Transverse colon (tissue), 4 donors: ENCODE measurements around the gene IL1RL2. TPM values are rescaled to one million over a fixed set of nuclear protein-coding genes. Genes with fewer than 3 reads are reported as not detected.

Source experiments
- DNase-seq: peaks from one replicate; pipeline ENCODE4 v3.0.0-alpha.2; 2019
- H3K27ac ChIP-seq, 4 donors: fragments of 200-600 bp; sonication (generic); 2 replicates each; pipeline ENCODE4 v1.5.1; 2016 to 2018; ENCODE audit warnings: inconsistent platforms in 4 of 4
- H3K27me3 ChIP-seq: fragments of 200-600 bp; sonication (generic); 2 replicates; pipeline ENCODE4 v1.5.1; 2017; ENCODE audit warnings: inconsistent platforms
- H3K36me3 ChIP-seq, 4 donors: fragments of 200-600 bp; sonication (generic); 2 replicates each; pipeline ENCODE4 v1.5.1; 2017 to 2019; ENCODE audit warnings: inconsistent platforms in 4 of 4
- H3K4me1 ChIP-seq, 4 donors: fragments of 200-600 bp; sonication (generic); 2 replicates each; pipeline ENCODE4 v1.5.1; 2017 to 2020; ENCODE audit warnings: inconsistent platforms in 4 of 4
- H3K4me3 ChIP-seq, 4 donors: fragments of 200-600 bp; sonication (generic); 1 replicate in 1 of 4; 2 replicates in 3 of 4; pipeline versions ENCODE4 v1.5.1 to v1.6.1; 2017 to 2019; ENCODE audit warnings: inconsistent platforms in 4 of 4
- H3K9me3 ChIP-seq, 2 donors: fragments of 200-600 bp; sonication (generic); 2 replicates each; pipeline ENCODE4 v1.5.1; 2017 to 2019; ENCODE audit warnings: inconsistent platforms in 2 of 2
- EP300 ChIP-seq: sonication (generic); formaldehyde crosslinking; IDR thresholded peaks from one replicate; pipeline ENCODE4 v1.6.1; 2017; ENCODE audit warnings: antibody characterized with exemption, low read depth
- POLR2A ChIP-seq: fragments of 450-650 bp; IDR thresholded peaks from one replicate; pipeline ENCODE4 v1.6.1; 2016; ENCODE audit warnings: antibody characterized with exemption, mild to moderate bottlenecking, moderate library complexity
- POLR2AphosphoS5 ChIP-seq, 3 donors: sonication (generic); formaldehyde crosslinking; IDR thresholded peaks; one replicate each; pipeline ENCODE4 v1.6.1; 2016; ENCODE audit warnings: antibody characterized with exemption in 3 of 3
- WGBS, 2 donors: methylation state at CpG; one replicate each; pipeline ENCODE4 v1.1.5; 2018; ENCODE audit warnings: low coverage in 1 of 2; 5-methylcytosine and 5-hydroxymethylcytosine counted together
- in situ Hi-C, 4 donors: fragments of 200-750 bp; cut with MboI; loops; one replicate each; pipeline versions ENCODE4 v1.15.0 to v1.15.1; 2017; ENCODE audit warnings: low sequenced_read_pairs in 3 of 4, low pct_ligation_motif_present in 1 of 4, low pct_unique_long_range_greater_than_20kb in 1 of 4
- intact Hi-C: fragments of 100-400 bp; cut with DNase I; formaldehyde crosslinking; loops from one replicate; pipeline ENCODE4 v1.15.1; 2023; ENCODE audit warnings: low total_unique reads
- total RNA-seq, 4 donors: library from RNA; depleted of rRNA; stranded (reverse); fragments of >200 nt; gene quantifications; one replicate each; pipeline ENCODE4 v1.1.0, GENCODE V29; 2016
- TF ChIP-seq, protein P1 (sequence below), 5 experiments: fragments of 200-600 bp in 3 of 5; fragments of 450-650 bp in 2 of 5; sonication (generic) in 3 of 5; IDR thresholded peaks; 1 replicate in 2 of 5; 2 replicates in 3 of 5; pipeline ENCODE4 v1.5.1; 2016 to 2017; ENCODE audit warnings: antibody characterized with exemption in 5 of 5, inconsistent platforms in 3 of 5, mild to moderate bottlenecking in 2 of 5, moderate library complexity in 1 of 5

Gene IL1RL2
- total RNA-seq, 4 donors from 2014 or later = 1.5 to 1.9 TPM; not detected in 2

DNA sequence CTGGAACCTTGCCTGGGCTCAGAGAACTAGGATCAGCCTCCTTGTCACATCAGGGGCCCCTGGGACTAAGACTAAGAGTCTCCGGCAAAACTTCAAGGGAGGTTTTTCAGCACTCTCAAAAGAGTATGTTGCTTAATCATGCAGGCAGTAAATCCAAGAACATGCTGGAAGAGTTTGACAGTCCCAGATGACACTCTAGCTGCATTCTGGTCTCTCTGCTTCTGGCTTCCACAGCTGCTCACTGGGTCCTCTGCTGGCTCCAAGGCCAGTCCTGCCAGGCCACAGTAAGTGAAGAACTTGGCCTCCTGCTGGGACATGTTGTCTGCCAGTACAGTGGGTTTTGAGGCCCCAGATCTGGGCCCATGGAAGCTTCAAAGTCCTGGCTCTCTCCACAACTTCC, 79.4 kb downstream of the IL1RL2 start:
- Histone ChIP-seq H3K4me1 (no peaks in the 10 kb centered on the region), H3K27ac (no peak overlapping the region), H3K4me3 (no peak overlapping the region), H3K9me3 (no peaks in the 10 kb centered on the region), H3K27me3 (no peaks in the 10 kb centered on the region), H3K36me3 (no peaks in the 10 kb centered on the region)
- 95 to 100% methylated on average over 1 of the region's 1 CpG for WGBS, 2 donors
- in situ Hi-C loops = no loop called here
- DNase-seq = no peak
- no peak for TF ChIP-seq POLR2A
- no peak for TF ChIP-seq EP300
- no peak for TF ChIP-seq POLR2AphosphoS5 (IDR thresholded peaks at IDR 0.05)
- TF ChIP-seq, protein P1, sequence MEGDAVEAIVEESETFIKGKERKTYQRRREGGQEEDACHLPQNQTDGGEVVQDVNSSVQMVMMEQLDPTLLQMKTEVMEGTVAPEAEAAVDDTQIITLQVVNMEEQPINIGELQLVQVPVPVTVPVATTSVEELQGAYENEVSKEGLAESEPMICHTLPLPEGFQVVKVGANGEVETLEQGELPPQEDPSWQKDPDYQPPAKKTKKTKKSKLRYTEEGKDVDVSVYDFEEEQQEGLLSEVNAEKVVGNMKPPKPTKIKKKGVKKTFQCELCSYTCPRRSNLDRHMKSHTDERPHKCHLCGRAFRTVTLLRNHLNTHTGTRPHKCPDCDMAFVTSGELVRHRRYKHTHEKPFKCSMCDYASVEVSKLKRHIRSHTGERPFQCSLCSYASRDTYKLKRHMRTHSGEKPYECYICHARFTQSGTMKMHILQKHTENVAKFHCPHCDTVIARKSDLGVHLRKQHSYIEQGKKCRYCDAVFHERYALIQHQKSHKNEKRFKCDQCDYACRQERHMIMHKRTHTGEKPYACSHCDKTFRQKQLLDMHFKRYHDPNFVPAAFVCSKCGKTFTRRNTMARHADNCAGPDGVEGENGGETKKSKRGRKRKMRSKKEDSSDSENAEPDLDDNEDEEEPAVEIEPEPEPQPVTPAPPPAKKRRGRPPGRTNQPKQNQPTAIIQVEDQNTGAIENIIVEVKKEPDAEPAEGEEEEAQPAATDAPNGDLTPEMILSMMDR (IDR thresholded peaks at IDR 0.05) = no peak
- intact Hi-C loops = no loop called here

DNA sequence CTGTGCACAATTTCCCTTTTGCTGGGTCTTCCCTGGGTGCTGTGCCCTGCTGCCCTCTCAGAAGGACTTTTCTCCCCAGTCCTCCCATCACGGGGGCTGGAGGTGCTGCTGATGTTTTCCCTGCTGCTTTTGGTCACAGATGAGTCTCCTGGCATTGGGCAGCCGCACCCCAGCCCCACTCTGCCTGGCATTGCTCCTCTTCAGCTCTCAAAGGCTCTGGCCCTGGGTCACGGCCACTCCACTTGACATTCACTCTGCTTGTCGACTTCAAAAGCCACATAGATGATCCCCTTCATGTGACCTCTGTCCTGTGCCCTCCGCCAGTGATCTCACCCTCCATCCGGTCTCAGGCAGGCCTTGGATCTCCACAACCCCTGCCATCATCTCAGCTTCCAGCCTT, 81.0 kb downstream of the IL1RL2 start:
- DNase-seq = no peak
- in situ Hi-C loops (no loop called here), intact Hi-C loops (no loop called here)
- no peak for TF ChIP-seq POLR2AphosphoS5 (IDR thresholded peaks at IDR 0.05)
- Histone ChIP-seq H3K4me3 (no peak overlapping the region), H3K4me1 (no peaks in the 10 kb centered on the region), H3K9me3 (no peaks in the 10 kb centered on the region), H3K36me3 (no peaks in the 10 kb centered on the region), H3K27me3 (peaks cover 5% of the 10 kb centered on the region), H3K27ac (no peak overlapping the region)
- WGBS, 2 donors = 33 to 81% methylated on average over 1 to 6 of the region's 6 CpGs

DNA sequence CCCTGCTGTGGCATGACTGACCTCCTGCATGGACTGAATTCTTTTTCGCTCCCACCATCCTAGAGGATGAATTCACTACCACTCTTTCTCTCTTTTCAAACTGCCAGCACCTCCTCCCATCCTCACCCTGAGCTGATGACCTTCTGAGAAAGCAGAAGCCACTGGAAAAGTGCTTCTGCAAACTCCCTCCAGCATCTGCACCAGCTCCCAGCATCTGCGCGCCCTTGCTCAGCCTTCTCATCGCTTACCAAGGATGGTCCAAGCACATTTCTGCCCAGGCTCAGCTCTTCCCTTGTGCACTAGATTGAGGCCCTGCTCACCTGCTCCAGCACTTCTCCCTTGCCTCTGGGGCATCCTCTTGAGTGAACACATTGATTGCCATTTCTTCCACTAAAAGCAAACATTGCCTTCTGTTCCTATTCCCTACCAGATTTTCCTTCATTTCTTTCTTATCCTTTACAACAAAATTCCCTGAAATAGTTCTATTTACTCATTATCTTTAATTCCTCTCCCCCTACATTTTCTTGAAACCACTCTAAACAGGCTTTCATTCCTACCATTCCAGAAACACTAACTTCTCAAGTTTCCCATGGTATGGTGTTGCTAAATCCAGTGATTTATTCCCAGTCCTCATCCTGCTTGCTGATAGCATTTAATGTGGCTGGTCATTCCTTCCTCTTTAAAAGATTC, 81.8 kb downstream of the IL1RL2 start:
- intact Hi-C loops = no loop called here
- WGBS, 2 donors = 89 to 96% methylated on average over 3 to 4 of the region's 4 CpGs
- no peak overlapping the region for H3K4me3 ChIP-seq

DNA sequence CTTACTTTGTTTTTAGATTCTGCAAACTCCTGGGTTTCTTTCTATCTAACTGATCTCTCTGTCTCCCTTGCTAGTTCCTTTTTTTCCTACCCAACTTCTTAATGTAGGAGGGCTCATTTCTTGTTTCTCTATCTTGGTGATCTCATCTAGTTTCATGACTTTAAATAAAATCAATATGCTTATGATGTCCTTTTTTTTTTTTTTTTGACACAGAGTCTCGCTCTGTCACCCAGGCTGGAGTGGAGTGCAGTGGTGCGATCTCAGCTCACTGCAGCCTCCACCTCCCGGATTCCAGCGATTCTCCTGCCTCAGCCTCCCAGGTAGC, 82.3 kb downstream of the IL1RL2 start:
- no peak overlapping the region for H3K27ac ChIP-seq
- no peak overlapping the region for H3K4me3 ChIP-seq
- 90 to 97% methylated on average over 4 of the region's 4 CpGs for WGBS, 2 donors
- H3K9me3 ChIP-seq = no peaks in the 10 kb centered on the region
- H3K27me3 ChIP-seq = peaks cover 5% of the 10 kb centered on the region
- intact Hi-C loops = no loop called here
- no peak for DNase-seq
- in situ Hi-C loops = no loop called here
- no peaks in the 10 kb centered on the region for H3K36me3 ChIP-seq
- no peaks in the 10 kb centered on the region for H3K4me1 ChIP-seq
- TF ChIP-seq, protein P1 (IDR thresholded peaks at IDR 0.05) = no peak
- no peak for TF ChIP-seq POLR2A
- no peak for TF ChIP-seq POLR2AphosphoS5 (IDR thresholded peaks at IDR 0.05)
- no peak for TF ChIP-seq EP300

More for the DNA sequence above, 81.8 kb downstream of the IL1RL2 start:
- Histone ChIP-seq H3K27me3 (peaks cover 5% of the 10 kb centered on the region), H3K36me3 (no peaks in the 10 kb centered on the region), H3K4me1 (no peaks in the 10 kb centered on the region), H3K27ac (no peak overlapping the region), H3K9me3 (no peaks in the 10 kb centered on the region)
- TF ChIP-seq, protein P1 (IDR thresholded peaks at IDR 0.05) = no peak
- TF ChIP-seq EP300 = no peak
- TF ChIP-seq POLR2A = no peak
- TF ChIP-seq POLR2AphosphoS5 (IDR thresholded peaks at IDR 0.05) = no peak
- DNase-seq = no peak
- in situ Hi-C loops = no loop called here

DNA sequence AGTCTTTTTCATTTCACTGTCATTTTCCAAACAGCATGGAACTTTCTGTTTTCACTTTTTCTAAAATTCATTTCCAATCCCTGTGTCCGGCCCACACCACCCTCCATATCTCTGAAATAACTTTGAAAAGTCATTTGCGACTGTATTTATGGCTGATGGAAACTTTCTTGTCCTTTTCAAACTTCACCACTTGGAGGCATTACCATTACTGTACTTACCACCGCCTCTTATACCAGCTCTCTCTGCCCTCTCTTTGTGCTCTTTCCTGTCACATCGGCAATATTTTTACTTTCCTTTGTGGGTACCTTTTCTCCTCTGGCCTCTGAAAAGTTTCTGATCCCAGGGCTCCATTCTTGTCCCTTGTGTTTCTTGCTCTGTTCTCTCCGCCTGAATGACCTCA, 85.0 kb downstream of the IL1RL2 start:
- H3K27ac ChIP-seq = no peak overlapping the region
- H3K27me3 ChIP-seq = peaks cover 5% of the 10 kb centered on the region
- H3K4me1 ChIP-seq = no peaks in the 10 kb centered on the region
- TF ChIP-seq POLR2AphosphoS5 (IDR thresholded peaks at IDR 0.05) = no peak
- TF ChIP-seq, protein P1 (IDR thresholded peaks at IDR 0.05) = no peak
- no peak for TF ChIP-seq EP300
- no peak for TF ChIP-seq POLR2A
- intact Hi-C loops = no loop called here
- H3K36me3 ChIP-seq = no peaks in the 10 kb centered on the region
- in situ Hi-C loops = no loop called here
- no peak for DNase-seq
- H3K9me3 ChIP-seq = no peaks in the 10 kb centered on the region
- no peak overlapping the region for H3K4me3 ChIP-seq
- WGBS, 2 donors = 61 to 75% methylated on average over 5 of the region's 5 CpGs
